AG10803 (cell line): Measurements from ENCODE around the gene RBL2.
"Not testable (repeated sequence)": the region's sequence is repeated elsewhere in the genome, so short reads cannot be mapped to it uniquely, and the experiment has no call there.

ENCODE experiments used
- DNase-seq: peaks from one replicate; pipeline ENCODE4 v3.0.0; 2010; ENCODE audit warnings: low read depth
- H3K4me3 ChIP-seq: 2 replicates; pipeline ENCODE4 v1.5.1; 2011; ENCODE audit warnings: mild to moderate bottlenecking, low read length, control low read depth
- TF ChIP-seq, protein P1 (sequence below): conservative IDR thresholded peaks from 2 replicates; pipeline ENCODE4 v1.5.1; 2011; ENCODE audit warnings: mild to moderate bottlenecking, low read length, control low read depth, inconsistent platforms

The RBL2 gene, protein sequence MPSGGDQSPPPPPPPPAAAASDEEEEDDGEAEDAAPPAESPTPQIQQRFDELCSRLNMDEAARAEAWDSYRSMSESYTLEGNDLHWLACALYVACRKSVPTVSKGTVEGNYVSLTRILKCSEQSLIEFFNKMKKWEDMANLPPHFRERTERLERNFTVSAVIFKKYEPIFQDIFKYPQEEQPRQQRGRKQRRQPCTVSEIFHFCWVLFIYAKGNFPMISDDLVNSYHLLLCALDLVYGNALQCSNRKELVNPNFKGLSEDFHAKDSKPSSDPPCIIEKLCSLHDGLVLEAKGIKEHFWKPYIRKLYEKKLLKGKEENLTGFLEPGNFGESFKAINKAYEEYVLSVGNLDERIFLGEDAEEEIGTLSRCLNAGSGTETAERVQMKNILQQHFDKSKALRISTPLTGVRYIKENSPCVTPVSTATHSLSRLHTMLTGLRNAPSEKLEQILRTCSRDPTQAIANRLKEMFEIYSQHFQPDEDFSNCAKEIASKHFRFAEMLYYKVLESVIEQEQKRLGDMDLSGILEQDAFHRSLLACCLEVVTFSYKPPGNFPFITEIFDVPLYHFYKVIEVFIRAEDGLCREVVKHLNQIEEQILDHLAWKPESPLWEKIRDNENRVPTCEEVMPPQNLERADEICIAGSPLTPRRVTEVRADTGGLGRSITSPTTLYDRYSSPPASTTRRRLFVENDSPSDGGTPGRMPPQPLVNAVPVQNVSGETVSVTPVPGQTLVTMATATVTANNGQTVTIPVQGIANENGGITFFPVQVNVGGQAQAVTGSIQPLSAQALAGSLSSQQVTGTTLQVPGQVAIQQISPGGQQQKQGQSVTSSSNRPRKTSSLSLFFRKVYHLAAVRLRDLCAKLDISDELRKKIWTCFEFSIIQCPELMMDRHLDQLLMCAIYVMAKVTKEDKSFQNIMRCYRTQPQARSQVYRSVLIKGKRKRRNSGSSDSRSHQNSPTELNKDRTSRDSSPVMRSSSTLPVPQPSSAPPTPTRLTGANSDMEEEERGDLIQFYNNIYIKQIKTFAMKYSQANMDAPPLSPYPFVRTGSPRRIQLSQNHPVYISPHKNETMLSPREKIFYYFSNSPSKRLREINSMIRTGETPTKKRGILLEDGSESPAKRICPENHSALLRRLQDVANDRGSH

DNA sequence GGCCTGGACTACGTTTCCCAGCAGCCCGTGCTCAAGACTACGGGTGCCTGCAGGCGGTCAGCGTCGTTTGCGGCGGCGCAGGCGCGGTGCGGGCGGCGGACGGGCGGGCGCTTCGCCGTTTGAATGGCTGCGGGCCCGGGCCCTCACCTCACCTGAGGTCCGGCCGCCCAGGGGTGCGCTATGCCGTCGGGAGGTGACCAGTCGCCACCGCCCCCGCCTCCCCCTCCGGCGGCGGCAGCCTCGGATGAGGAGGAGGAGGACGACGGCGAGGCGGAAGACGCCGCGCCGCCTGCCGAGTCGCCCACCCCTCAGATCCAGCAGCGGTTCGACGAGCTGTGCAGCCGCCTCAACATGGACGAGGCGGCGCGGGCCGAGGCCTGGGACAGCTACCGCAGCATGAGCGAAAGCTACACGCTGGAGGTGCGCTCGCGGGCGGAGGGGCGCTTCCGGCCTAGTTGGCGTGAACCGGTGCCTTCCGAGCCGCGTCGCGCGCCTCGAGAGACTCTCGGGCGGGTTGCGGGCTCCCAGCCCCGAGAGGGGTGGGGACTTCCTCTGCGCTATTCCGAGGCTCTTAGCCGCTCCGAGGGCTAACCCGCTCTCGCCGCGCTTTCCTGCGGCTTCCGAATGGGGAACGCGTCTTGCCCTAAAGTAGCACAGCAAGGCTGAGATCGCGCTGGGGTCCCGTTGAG is at the start of gene RBL2:
Gene RBL2 (plus strand): TSS at position 95 of the 689 bp plus-strand sequence. CDS start 86 bp downstream, at position 181.
- peak within 1 kb of the TSS; percentile 92 for H3K4me3 ChIP-seq
- peak; percentile 79 for DNase-seq
- TF ChIP-seq, protein P1, sequence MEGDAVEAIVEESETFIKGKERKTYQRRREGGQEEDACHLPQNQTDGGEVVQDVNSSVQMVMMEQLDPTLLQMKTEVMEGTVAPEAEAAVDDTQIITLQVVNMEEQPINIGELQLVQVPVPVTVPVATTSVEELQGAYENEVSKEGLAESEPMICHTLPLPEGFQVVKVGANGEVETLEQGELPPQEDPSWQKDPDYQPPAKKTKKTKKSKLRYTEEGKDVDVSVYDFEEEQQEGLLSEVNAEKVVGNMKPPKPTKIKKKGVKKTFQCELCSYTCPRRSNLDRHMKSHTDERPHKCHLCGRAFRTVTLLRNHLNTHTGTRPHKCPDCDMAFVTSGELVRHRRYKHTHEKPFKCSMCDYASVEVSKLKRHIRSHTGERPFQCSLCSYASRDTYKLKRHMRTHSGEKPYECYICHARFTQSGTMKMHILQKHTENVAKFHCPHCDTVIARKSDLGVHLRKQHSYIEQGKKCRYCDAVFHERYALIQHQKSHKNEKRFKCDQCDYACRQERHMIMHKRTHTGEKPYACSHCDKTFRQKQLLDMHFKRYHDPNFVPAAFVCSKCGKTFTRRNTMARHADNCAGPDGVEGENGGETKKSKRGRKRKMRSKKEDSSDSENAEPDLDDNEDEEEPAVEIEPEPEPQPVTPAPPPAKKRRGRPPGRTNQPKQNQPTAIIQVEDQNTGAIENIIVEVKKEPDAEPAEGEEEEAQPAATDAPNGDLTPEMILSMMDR = no peak

DNA sequence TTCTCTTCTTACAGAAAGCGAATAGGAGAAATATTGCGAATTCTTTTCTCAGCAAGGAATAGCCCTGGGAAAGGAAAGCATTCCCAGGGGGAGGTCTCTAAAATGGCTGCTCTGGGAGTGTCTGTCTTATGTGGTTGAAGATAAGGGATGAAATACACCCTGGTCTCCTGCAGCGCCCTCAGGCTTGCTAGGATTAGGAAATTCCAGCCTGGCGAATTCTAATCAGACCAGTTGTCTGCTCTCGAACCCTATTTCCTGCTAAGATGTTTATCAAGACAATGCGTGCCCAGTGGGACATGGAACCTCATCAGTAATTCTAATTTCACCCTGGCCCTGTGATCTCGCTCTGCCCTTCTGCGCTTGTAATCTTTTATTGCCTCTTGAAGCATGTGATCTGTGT is 49.7 kb upstream of the RBL2 start:
- not testable (repeated sequence) for H3K4me3 ChIP-seq, DNase-seq

- DNase-seq = no peak
- no peak overlapping the region for H3K4me3 ChIP-seq
- TF ChIP-seq, protein P1 = 0 out of 2 replicates have a peak, but pooled peaks have one; percentile 22
Observed at GRCh38 chr16:53404959-53405358, 29.3 kb upstream of the RBL2 start.

GRCh38 chr16:53412549-53412948 is 21.7 kb upstream of the RBL2 start:
- no peak overlapping the region for H3K4me3 ChIP-seq
- no peak for DNase-seq
- TF ChIP-seq, protein P1 = no peak

- no peak overlapping the region for H3K4me3 ChIP-seq
- TF ChIP-seq, protein P1 = no peak
- DNase-seq = no peak
Observed at GRCh38 chr16:53413864-53414263, 20.4 kb upstream of the RBL2 start.

GRCh38 chr16:53414381-53414780 is 19.9 kb upstream of the RBL2 start:
- TF ChIP-seq, protein P1 = no peak
- DNase-seq = no peak
- H3K4me3 ChIP-seq = no peak overlapping the region

DNA sequence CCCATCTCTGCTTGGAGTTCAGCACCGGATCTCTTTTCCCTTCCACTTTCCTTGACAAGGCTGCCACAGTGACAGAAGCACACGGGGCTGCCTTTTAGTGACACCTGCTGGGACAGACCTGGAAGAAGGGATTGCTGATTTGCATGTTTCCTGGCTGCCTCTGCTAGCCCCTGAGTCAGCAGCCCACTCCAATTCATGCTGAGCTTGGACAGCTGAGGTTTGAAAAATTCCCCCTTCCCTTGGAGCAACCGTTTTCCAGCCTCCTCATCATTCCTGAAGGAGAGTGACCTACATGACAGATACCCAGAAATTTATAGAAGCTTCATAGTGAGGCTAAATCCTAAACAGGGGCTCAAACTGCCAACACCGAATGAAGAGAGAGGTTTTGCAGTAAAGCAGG is 18.8 kb upstream of the RBL2 start:
- DNase-seq = no peak
- H3K4me3 ChIP-seq = no peak overlapping the region
- TF ChIP-seq, protein P1 = no peak
